ENCODE data around the gene HOXA13. TPM values are rescaled to one million over a fixed set of nuclear protein-coding genes. Genes with fewer than 3 reads are reported as not detected.

The HOXA13 gene
- total and polyA plus RNA-seq, 2 experiments from 2014 or later: not detected

DNA sequence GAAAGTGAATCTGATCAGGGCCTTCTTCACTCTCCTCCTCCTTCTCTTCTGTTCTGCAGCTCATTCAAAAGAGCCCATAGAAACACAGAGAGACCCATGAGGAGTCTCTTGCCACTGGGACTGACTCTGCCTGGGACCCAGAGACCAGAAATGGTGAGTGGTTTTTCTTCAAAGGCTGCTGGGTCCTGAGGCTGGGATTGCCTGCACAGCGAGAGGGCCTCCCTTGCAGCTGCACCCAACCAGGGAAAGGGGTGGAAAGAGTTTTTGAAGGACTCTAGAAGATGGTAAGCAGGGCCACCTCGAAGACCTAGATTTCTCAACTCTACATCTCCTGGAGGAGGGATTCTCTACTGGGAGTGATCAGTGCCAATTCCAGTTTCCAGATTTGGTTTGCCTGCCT lies 15.5 kb upstream of the HOXA13 start:
- Histone ChIP-seq H2AFZ (no peak overlapping the region), H4K20me1 (replicated peaks; ENCODE audit: insufficient read depth) (peaks cover 44% of the 10 kb centered on the region), H3K36me3 (ENCODE audit: insufficient read depth) (no peaks in the 10 kb centered on the region), H3F3A (replicated peaks; ENCODE audit: low read depth) (peaks cover 34% of the 10 kb centered on the region), H3K79me2 (replicated peaks; ENCODE audit: insufficient read depth) (no peaks in the 10 kb centered on the region), H3K4me3 (no peak overlapping the region), H3K27me3 (ENCODE audit: insufficient read depth) (peaks cover 100% of the 10 kb centered on the region), H3K27ac (ENCODE audit: low read depth) (no peak overlapping the region), H3K4me2 (0 out of 2 replicates have a peak overlapping the region, but pooled peaks have one; percentile 64), H3K4me1 (ENCODE audit: insufficient read depth) (peaks cover 58% of the 10 kb centered on the region), H3K9me2 (ENCODE audit: insufficient read depth) (no peaks in the 10 kb centered on the region)
- Mint-ChIP-seq H3K4me3 (no peak overlapping the region), H3K36me3 (ENCODE audit: low read depth) (no peaks in the 10 kb centered on the region), H3K9me3 (no peaks in the 10 kb centered on the region; the same call in 2 of the 3 replicates), H3K4me1 (peaks cover 29% of the 10 kb centered on the region), H3K27ac (no peak overlapping the region), H3K27me3 (ENCODE audit: insufficient read depth, low read depth, poor library complexity) (peaks cover 100% of the 10 kb centered on the region)
- TF ChIP-seq EZH2 (IDR thresholded peaks at IDR 0.05; ENCODE audit: low read depth, unreplicated experiment) (no peak), JUNB (IDR thresholded peaks at IDR 0.05; ENCODE audit: unreplicated experiment) (no peak), ZNF331 (CRISPR knock-in tag; IDR thresholded peaks at IDR 0.05; ENCODE audit: low read depth) (no peak), CREB1 (CRISPR knock-in tag; IDR thresholded peaks at IDR 0.05; ENCODE audit: low read depth) (no peak)
- TF ChIP-seq, protein P1, sequence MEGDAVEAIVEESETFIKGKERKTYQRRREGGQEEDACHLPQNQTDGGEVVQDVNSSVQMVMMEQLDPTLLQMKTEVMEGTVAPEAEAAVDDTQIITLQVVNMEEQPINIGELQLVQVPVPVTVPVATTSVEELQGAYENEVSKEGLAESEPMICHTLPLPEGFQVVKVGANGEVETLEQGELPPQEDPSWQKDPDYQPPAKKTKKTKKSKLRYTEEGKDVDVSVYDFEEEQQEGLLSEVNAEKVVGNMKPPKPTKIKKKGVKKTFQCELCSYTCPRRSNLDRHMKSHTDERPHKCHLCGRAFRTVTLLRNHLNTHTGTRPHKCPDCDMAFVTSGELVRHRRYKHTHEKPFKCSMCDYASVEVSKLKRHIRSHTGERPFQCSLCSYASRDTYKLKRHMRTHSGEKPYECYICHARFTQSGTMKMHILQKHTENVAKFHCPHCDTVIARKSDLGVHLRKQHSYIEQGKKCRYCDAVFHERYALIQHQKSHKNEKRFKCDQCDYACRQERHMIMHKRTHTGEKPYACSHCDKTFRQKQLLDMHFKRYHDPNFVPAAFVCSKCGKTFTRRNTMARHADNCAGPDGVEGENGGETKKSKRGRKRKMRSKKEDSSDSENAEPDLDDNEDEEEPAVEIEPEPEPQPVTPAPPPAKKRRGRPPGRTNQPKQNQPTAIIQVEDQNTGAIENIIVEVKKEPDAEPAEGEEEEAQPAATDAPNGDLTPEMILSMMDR (conservative IDR thresholded peaks at IDR 0.05; ENCODE audit: low read depth in 2 of 2): no peak
- ATAC-seq: no peak
- DNase-seq (ENCODE audit: low spot score): no peak

DNA sequence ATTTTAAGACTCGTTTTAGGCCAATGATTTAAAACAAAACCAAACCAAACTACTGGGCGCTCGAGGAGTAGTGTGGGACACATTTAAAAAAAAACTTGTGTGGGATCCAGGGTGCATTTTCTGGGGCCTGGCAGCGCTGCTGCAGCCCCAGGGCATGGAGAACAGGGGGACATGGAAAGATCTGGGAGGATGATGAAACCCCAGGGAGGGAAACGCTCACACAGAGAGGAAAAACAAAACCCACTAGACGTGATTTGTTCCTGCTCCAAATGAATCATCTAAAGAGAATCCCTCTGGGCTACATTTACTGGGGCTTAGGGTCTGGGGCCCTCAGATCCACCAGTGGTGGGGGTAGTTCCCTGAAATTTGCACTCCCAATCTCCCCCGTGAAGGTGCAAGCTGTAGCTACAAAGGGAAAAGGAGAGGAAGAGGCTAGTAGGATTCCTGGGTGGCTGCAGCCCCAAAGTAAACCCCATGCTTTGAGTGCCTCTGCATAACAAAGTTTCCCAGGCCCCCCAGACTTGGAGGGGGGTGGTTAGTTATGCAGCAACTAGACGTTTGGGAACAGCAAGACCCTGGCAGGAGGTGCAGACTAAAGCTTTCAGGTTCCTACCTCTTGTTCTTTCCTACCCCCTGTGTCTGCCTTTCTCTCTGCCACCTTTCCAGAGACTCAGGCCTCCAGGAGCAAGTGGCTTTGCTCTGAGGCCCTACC lies 14.5 kb upstream of the HOXA13 start:
- peaks cover 49% of the 10 kb centered on the region for H3K4me1 ChIP-seq (ENCODE audit: insufficient read depth)
- H3K36me3 ChIP-seq (ENCODE audit: insufficient read depth): no peaks in the 10 kb centered on the region
- no peaks in the 10 kb centered on the region for H3K79me2 ChIP-seq (replicated peaks; ENCODE audit: insufficient read depth)
- H3K9me2 ChIP-seq (ENCODE audit: insufficient read depth): no peaks in the 10 kb centered on the region
- DNase-seq (ENCODE audit: low spot score): peak; percentile 54
- H4K20me1 ChIP-seq (replicated peaks; ENCODE audit: insufficient read depth): peaks cover 44% of the 10 kb centered on the region
- no peak overlapping the region for H3K27ac ChIP-seq (ENCODE audit: low read depth)
- TF ChIP-seq, protein P2, sequence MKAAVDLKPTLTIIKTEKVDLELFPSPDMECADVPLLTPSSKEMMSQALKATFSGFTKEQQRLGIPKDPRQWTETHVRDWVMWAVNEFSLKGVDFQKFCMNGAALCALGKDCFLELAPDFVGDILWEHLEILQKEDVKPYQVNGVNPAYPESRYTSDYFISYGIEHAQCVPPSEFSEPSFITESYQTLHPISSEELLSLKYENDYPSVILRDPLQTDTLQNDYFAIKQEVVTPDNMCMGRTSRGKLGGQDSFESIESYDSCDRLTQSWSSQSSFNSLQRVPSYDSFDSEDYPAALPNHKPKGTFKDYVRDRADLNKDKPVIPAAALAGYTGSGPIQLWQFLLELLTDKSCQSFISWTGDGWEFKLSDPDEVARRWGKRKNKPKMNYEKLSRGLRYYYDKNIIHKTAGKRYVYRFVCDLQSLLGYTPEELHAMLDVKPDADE (IDR thresholded peaks at IDR 0.05): no peak
- peak; percentile 91 for TF ChIP-seq EZH2 (IDR thresholded peaks at IDR 0.05; ENCODE audit: low read depth, unreplicated experiment)
- H3K9me3 Mint-ChIP-seq: no peaks in the 10 kb centered on the region; the same call in 2 of the 3 replicates
- peak; percentile 57 for ATAC-seq
- peak overlapping the region; percentile 47 for H3K4me3 Mint-ChIP-seq
- H3K4me2 ChIP-seq: peak overlapping the region; percentile 64
- peaks cover 100% of the 10 kb centered on the region for H3K27me3 ChIP-seq (ENCODE audit: insufficient read depth)
- no peaks in the 10 kb centered on the region for H3K36me3 Mint-ChIP-seq (ENCODE audit: low read depth)
- peaks cover 100% of the 10 kb centered on the region for H3K27me3 Mint-ChIP-seq (ENCODE audit: insufficient read depth, low read depth, poor library complexity)
- no peak overlapping the region for H3K27ac Mint-ChIP-seq
- no peak overlapping the region for H2AFZ ChIP-seq
- H3K4me1 Mint-ChIP-seq: peaks cover 24% of the 10 kb centered on the region
- peaks cover 34% of the 10 kb centered on the region for H3F3A ChIP-seq (replicated peaks; ENCODE audit: low read depth)
- H3K4me3 ChIP-seq: peak overlapping the region; percentile 50

Measured in GM23338 (cell line).